ENCODE measurements around the gene C11orf16.

GRCh38 chr11:8871171-8871775 lies 61.5 kb downstream of the C11orf16 start:
- TF ChIP-seq MAX (IDR thresholded peaks at IDR 0.05; ENCODE audit: insufficient read depth, insufficient read length) (peak; percentile 52), CTCF (IDR thresholded peaks at IDR 0.05; ENCODE audit: extremely low read depth in 1 of 2, insufficient read depth in 1 of 2, low read depth in 1 of 2, low read length in 2 of 2) (no peak), EZH2 (IDR thresholded peaks at IDR 0.05; ENCODE audit: borderline replicate concordance, low read depth, low read length, severe bottlenecking) (no peak), POLR2A (IDR thresholded peaks at IDR 0.05; ENCODE audit: low read depth, low read length) (no peak), MYC (IDR thresholded peaks at IDR 0.05; ENCODE audit: low read depth, low read length) (no peak)
